GM18873 (cell line): ENCODE measurements around the gene MBNL2.
A peak's percentile ranks its signal among the peaks of the same experiment; 100 is the strongest.
"Not testable (repeated sequence)": the region's sequence is repeated elsewhere in the genome, so short reads cannot be mapped to it uniquely, and the experiment has no call there.

Experiments used
- ATAC-seq: cut with Tn5 transposase; IDR thresholded peaks from one replicate; pipeline ENCODE4 v1.9.1; 2021; ENCODE audit warnings: mild to moderate bottlenecking, moderate library complexity, moderate number of reproducible peaks; ENCODE audit not compliant: unreplicated experiment, low FRiP score

Gene MBNL2

GRCh38 chr13:97339988-97340749, 118.0 kb downstream of the MBNL2 start:
- ATAC-seq, result no peak

DNA sequence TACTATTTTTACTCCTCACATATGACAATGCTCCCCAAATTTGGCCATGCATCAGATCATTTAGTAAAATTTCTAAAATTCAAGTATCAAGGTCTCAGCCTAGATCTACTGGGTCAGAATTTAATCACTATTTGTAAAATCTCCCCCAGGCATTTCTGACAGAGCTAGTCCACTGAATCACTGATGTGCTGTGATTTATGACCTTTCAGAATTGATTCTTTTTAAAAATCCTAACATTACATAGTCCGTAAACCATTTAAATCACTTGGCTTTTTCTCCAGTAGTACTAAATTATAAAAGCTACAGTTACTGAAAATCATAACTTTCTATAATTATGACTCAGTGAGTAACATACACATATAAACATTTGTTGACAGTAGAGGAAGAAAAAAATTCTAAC, 119.0 kb downstream of the MBNL2 start:
- no peak for ATAC-seq

DNA sequence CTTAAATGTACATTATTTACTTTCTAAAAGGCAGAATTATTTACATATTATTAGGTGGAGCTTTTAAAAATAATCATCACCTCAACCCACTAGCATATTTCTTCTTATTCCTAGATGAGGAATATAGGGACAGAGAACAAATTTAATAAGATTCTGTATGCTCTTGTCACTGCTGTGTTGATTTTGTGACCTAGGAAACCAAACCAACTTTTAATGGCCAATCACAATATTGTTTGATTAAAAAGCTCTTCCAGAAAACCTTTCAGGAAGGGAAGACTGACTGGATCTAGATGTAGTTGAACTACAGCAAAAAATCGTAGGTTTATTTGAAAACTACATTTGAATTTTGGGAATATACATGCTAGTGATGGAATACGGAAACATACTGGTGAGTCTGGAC, 120.0 kb downstream of the MBNL2 start:
- ATAC-seq, result no peak

GRCh38 chr13:97342936-97343335, 120.8 kb downstream of the MBNL2 start:
- no peak for ATAC-seq

DNA sequence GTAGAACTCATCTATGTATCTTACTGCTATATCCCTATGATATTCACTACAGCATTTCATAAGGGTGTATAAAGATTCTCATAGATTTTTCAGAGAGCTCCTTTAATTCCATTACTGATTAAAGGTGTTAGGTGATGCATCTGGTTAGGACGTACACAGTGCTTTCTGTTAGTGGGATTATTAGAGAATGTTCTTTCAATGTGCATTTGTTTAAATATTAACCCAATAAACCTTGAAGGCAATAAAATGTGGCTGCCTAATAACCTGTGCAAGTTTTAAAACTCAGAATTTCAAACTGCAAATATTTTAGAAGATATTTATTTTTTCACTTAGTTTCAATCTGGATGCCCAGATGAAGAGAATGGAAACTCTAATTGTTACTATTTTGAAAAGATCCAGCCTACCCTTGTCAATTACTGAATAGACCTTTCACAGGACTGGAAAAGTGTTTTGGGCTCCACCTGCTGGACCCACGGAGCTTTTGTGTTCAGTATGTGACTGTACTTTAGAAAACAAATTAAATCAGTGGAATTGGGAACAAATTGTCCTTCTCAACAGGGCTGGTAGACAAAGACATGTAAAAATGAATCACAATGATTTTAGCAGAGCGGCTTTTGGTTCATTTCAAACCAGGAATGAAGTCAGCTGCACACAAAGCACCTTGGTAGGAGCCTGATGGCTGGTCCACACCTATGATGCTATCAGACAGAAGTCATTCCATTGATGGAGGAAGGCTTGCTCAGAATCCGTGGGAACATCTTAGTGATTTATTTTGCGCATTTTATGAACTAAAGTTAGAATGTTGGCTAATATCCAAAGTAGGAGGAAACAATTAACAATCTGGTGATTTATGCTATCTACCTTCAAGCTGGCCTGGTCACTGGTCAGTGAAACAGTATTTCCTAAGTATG, 122.4 kb downstream of the MBNL2 start:
- peak; percentile 51 for ATAC-seq

DNA sequence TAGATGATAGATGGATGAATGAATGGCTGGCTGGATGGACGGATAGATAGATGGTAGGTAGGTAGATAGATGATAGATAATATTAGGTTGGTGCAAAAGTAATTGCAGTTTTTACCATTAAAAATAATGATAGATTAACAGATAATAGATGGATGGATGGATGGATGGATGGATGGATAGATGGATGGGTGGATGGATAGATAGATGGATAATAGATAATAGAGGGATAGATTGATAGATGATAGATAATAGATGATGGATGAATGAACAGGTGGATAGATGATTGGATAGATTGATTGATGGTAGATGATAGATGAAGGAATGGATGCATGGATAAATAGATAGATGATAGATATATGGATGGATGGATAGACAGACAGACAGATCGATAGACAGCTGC, 124.0 kb downstream of the MBNL2 start:
- ATAC-seq, result no peak

DNA sequence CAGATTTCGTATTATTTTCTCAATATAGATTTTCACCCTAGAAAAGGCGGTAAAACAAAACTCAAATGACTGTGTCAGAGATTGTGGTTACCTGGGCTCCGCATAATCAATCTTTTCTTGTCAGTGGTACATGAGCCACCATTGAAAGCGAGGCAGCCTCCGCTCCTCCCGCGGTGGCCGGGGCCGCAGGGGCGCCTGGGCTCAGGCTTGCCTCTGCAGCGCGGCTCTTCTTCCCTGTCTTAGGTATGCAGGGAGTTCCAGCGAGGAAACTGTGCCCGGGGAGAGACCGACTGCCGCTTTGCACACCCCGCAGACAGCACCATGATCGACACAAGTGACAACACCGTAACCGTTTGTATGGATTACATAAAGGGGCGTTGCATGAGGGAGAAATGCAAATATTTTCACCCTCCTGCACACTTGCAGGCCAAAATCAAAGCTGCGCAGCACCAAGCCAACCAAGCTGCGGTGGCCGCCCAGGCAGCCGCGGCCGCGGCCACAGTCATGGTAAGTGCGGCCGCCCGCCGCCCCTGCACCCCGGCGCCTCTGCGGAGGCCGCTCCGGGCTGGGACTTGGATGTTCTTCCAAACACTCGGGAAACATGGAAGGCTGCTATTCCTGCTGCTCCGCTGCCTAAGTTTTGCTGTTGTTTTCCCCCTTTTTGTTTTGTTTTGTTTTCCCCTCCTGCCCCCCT, 124.6 kb downstream of the MBNL2 start:
- ATAC-seq, result no peak

DNA sequence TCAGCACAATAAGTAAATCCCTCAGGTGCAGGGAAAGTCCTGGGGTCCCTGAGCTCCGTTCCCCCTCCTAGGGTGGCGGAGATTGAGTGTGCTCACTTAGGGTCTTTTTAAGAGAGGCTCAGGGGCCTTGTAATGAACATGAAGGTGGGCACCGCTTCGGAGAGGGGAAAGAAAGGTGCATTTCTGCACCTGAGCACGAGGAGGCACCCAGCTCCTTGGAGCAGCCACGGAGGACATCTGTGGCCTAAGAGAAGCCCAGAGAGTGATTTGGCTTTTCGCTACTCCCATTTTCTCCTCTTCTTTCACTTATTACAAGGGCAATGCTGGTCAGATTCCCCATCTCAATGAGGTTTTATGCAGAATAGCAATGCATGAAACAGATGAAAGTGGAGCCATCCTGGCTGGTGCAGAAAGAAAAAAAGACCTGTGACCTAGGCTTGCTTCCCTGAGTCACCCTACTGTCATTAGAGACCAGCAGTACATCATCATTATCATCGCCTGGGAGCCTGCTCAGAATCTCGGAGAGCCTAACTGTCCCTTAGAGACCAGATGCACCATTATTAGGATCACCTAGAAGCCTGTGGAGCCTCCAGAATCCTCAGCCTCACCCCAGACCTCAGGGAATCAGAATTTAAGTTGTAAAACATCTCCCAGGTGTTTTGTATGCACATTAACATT, 125.3 kb downstream of the MBNL2 start:
- ATAC-seq, result no peak

- ATAC-seq, result no peak
Measured at GRCh38 chr13:97348569-97349100, 126.5 kb downstream of the MBNL2 start.

GRCh38 chr13:97352012-97352411, 129.9 kb downstream of the MBNL2 start:
- not testable (repeated sequence) for ATAC-seq

DNA sequence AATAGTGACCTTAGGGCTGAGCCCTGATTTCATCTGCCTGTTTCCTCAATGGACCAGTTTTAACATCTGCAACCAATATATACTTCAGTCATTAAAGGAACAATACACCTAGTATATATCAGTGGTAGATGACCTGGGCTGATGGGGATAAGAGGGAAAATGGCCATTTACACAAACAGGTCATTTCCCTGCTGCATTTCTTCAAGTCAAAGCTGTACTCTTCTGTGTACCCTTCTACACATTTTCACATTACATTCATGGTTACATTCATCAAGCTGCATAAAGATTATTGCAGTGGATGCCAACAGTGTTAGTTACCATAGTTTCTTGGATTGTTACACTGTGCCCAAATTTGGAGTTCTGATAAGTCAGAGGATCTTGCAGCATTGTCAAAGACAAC, 130.7 kb downstream of the MBNL2 start:
- no peak for ATAC-seq

DNA sequence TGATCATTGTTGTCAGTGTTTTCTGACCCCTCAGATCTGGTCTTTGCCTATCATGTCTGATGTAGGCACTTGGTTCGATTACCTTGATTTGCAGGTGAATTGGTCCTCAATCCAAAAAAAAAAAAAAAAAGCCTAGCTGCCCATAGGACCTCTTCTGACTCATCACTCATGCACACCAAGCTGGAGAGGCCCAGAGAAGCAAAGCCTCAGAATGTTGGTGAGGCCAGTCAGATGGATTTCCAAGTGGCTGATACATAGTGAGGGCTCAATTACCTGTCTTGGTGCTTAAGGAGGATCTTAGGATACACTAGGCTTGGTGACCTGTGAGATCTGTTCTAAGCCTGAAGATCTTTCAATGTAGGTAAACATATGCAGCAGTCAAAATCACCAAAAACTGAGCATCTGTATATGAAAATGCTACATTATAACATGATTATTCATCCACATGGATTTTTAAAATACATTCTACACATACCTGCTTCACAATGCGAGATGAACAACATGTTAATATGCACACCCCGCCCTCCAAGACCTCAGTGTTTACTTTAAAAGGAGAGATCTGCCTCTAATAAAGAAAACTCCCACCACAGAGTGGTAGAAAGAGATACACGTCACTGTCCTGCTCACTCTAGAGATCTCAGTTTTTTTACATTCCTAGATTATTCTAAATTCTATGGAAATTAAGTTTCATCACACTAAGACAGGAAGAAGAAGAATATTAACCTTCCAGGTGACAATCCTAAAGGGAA, 132.0 kb downstream of the MBNL2 start:
- ATAC-seq, result no peak

- ATAC-seq, result no peak
Measured at GRCh38 chr13:97354808-97355207, 132.7 kb downstream of the MBNL2 start.

DNA sequence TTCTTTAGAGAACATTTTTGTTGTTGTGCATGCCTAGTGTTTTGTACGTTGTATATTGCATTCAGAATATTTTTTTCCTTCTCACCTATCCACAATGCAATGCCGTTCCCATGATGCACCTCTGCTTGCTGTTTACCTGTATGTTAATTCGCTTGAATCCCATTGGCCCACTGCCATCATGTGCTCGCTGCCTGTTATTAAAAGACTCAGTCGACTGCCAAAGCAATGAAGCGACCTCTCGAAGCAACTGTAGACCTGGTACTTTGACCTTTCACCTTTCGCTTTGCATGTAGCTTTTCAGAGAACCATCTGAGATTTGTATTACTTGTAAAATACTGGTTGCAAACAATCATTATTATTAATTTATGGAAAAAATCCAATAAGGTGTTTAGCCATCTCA, 134.5 kb downstream of the MBNL2 start:
- no peak for ATAC-seq

DNA sequence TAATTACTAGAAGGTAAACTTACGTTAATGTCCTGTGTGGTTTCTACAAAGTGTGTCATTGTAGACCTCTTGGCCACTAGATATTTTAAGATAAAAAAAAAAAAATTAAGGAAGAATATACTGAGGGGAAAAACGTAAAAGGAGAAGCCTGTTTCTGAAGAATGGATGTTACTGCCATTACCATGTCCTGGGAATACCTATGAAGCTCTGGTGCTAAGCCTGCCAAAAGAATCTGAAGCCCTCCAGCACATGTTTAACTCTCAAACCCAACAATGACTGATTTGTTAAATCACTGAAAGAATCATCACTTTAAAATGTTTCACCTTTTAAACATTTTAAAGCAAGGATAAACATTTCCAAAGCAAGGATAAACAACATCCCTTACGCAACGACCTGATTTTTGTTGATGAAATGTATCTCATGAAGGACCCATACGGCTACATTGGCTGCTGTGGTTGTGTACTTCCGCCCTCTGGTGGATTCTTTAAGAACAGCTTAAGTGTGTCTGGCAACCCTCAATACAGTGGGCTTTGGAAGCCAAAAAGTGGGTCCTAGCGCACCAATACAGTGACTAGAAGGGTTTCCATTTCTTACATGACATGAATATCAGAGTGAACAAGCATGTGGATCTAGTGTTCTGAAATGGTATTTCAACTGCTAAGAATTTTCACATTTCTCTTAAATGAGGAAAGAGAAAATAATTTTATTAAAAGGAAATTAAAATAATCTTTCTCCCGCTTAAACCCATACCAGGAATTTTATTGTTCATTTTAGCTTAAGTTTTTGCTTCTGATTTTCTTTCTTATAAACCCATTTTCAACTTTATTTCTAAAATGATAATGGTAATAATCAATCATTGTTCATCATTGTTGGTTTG, 137.3 kb downstream of the MBNL2 start:
- ATAC-seq, result peak; percentile 92

DNA sequence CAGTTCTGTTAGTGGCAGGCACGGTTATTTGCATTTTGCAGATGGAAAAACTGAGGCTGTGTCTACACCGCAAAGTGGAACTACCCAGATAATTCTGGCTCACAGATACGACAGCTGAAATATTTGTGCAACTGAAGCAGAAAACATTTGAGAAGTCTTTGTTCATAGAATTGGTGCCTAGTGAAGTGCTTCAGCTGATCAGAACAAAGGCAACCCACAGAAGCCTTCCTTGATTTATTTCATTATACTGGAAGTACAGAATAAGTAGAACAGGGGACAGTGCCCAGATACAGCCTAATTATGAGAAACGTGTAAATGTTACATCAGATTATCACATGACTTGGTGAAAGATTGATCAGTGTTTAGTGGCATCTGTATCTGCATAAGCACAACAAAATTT, 138.5 kb downstream of the MBNL2 start:
- no peak for ATAC-seq

GRCh38 chr13:97364031-97364430, 141.9 kb downstream of the MBNL2 start:
- ATAC-seq, result no peak

DNA sequence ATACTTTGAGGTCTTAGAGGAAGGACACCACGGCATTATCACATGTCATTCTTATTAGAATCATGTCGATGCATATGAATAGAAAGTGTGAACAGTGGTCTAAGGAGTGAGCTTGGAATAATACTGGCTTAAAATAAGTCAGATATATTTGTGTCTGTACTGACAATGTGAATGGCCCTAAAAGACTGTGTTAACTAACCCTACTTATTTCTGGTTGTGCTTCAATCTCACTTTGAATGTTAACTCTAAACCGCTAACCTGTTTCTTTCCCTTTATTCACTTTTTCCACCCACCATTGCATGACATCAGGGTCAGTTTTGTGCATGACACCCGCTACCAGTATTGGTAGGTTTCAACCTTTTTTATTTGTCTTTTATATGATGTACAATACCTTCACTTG, 142.7 kb downstream of the MBNL2 start:
- ATAC-seq, result no peak
